ENCODE results near the gene TM9SF1. TPM values are rescaled to one million over a fixed set of nuclear protein-coding genes. Genes with fewer than 3 reads are reported as not detected.

TM9SF1 gene
- total RNA-seq, 4 donors from 2014 or later = 27.0 to 44.6 (median 43.8) TPM

GRCh38 chr14:24211311-24211710 is 16.1 kb upstream of the TM9SF1 start:
- DNase-seq (ENCODE audit: extremely low spot score) = no peak
- Histone ChIP-seq H3K9me3 (no peaks in the 10 kb centered on the region), H3K36me3 (peaks cover 13 to 52% (median 47%) of the 10 kb centered on the region in 4 donors), H3K4me3 (no peak overlapping the region), H3K27me3 (peaks cover 0 to 6% (median 0%) of the 10 kb centered on the region in 4 donors), H3K4me1 (peaks cover 26 to 54% (median 42%) of the 10 kb centered on the region in 4 donors), H3K27ac (replicated peaks in 1 of 4) (no peak overlapping the region)
- intact Hi-C loops (cut with DNase I) = no loop called here
- TF ChIP-seq POLR2A (IDR thresholded peaks at IDR 0.05; ENCODE audit: low read depth) (no peak), POLR2AphosphoS5 (IDR thresholded peaks at IDR 0.05) (no peak)
- WGBS = 84% methylated on average over 6 of the region's 6 CpGs

DNA sequence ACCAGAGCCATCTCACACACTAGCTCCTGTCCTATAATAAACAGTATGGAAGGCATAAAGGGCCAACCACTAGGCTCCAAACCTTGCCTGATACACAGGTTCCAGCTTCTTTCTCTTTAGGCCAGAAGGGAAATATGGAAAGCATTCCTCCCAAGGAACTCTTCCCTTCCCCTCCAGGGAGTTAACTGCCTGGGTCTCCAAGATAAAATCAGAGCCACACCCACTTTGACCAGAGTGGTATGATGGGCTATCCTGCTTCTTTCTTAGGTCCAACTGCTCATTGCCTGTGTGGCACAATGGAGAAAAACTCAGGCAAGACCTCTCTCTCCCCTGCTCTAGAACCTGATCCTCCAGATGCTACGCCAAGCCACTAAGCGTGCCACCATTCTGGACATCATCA is 12.4 kb upstream of the TM9SF1 start:
- DNase-seq (ENCODE audit: extremely low spot score) = no peak
- no peaks in the 10 kb centered on the region for H3K27me3 ChIP-seq
- peaks cover 5 to 28% (median 16%) of the 10 kb centered on the region in 4 donors for H3K4me1 ChIP-seq
- H3K27ac ChIP-seq (replicated peaks in 1 of 4) = no peak overlapping the region
- intact Hi-C loops (cut with DNase I) = no loop called here
- no peak overlapping the region for H3K4me3 ChIP-seq
- TF ChIP-seq CTCF (IDR thresholded peaks at IDR 0.05) = no peak
- no peak for TF ChIP-seq EP300 (IDR thresholded peaks at IDR 0.05)
- no peak for TF ChIP-seq POLR2AphosphoS5 (IDR thresholded peaks at IDR 0.05)
- no peak for TF ChIP-seq POLR2A (IDR thresholded peaks at IDR 0.05; ENCODE audit: low read depth)
- no peaks in the 10 kb centered on the region for H3K9me3 ChIP-seq
- WGBS = 95% methylated on average over 2 of the region's 2 CpGs
- H3K36me3 ChIP-seq = peaks cover 17 to 86% (median 59%) of the 10 kb centered on the region in 4 donors

DNA sequence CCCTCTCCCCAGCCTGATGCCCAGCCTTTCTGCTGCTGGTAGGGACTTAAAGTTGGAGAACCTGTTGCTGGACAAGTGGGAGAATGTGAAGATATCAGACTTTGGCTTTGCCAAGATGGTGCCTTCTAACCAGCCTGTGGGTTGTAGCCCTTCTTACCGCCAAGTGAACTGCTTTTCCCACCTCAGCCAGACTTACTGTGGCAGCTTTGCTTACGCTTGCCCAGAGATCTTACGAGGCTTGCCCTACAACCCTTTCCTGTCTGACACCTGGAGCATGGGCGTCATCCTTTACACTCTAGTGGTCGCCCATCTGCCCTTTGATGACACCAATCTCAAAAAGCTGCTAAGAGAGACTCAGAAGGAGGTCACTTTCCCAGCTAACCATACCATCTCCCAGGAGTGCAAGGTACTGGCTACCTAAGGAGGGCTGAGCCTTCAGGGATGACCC is 11.9 kb upstream of the TM9SF1 start:
- DNase-seq (ENCODE audit: extremely low spot score) = no peak
- no peaks in the 10 kb centered on the region for H3K9me3 ChIP-seq
- intact Hi-C loops (cut with DNase I) = no loop called here
- H3K4me1 ChIP-seq = peaks cover under 1 to 23% (median 11%) of the 10 kb centered on the region in 4 donors
- peaks cover 17 to 90% (median 59%) of the 10 kb centered on the region in 4 donors for H3K36me3 ChIP-seq
- no peak overlapping the region for H3K27ac ChIP-seq (replicated peaks in 1 of 4)
- no peaks in the 10 kb centered on the region for H3K27me3 ChIP-seq
- WGBS = 93% methylated on average over 5 of the region's 5 CpGs
- no peak overlapping the region for H3K4me3 ChIP-seq
- no peak for TF ChIP-seq CTCF (IDR thresholded peaks at IDR 0.05)
- no peak for TF ChIP-seq POLR2A (IDR thresholded peaks at IDR 0.05; ENCODE audit: low read depth)
- no peak for TF ChIP-seq EP300 (IDR thresholded peaks at IDR 0.05)
- TF ChIP-seq POLR2AphosphoS5 (IDR thresholded peaks at IDR 0.05) = no peak

DNA sequence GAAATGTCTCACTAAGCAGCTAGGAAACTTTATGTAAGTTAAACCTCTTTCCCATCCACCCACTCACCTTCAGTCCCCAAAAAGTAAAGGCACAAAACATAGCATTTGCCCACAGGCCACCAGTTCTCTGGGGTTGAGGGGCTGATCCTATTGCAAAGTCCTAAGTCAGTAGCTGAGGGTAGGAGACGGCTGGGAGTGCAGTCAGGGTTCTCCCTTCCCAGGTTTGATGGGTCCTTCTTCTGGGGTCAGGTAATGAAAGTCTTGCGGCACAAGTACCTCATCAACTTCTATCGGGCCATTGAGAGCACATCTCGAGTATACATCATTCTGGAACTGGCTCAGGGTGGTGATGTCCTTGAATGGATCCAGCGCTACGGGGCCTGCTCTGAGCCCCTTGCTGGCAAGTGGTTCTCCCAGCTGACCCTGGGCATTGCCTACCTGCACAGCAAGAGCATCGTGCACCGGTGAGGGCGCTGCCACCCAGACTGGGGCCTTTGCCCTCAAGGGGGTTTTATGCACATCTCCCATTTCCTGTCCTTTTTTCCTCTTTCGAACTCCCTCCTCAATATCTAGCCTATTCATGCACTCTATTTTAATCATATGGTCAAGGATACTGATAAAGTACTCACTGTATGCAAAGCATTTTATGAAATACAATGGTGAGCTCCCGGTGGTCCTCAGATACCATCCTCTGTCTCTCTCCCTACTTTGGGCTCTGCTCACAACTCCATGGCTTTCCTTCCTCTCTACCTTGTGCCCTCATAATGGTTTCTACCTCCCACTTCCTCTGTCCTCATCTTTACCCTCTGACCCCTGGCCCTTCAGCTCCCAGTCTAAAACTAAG is 11.2 kb upstream of the TM9SF1 start:
- Histone ChIP-seq H3K9me3 (no peaks in the 10 kb centered on the region), H3K36me3 (peaks cover 17 to 95% (median 60%) of the 10 kb centered on the region in 4 donors), H3K4me1 (peaks cover 0 to 16% (median 4%) of the 10 kb centered on the region in 4 donors), H3K4me3 (no peak overlapping the region), H3K27ac (replicated peaks in 1 of 4) (no peak overlapping the region), H3K27me3 (no peaks in the 10 kb centered on the region)
- intact Hi-C loops (cut with DNase I) = no loop called here
- no peak for DNase-seq (ENCODE audit: extremely low spot score)
- WGBS = 98% methylated on average over 9 of the region's 11 CpGs
- TF ChIP-seq POLR2A (IDR thresholded peaks at IDR 0.05; ENCODE audit: low read depth) = no peak
- TF ChIP-seq POLR2AphosphoS5 (IDR thresholded peaks at IDR 0.05) = no peak
- TF ChIP-seq CTCF (IDR thresholded peaks at IDR 0.05) = no peak
- TF ChIP-seq EP300 (IDR thresholded peaks at IDR 0.05) = no peak

Data from esophagus muscularis mucosa (tissue), 4 donors.